Measurements from ENCODE around the gene HSPG2. TPM values are rescaled to one million over a fixed set of nuclear protein-coding genes. Genes with fewer than 3 reads are reported as not detected.

HSPG2 gene
- total RNA-seq, 1 experiment from 2014 or later, result 171 TPM

- H3K27me3 ChIP-seq (ENCODE audit: control insufficient read depth, insufficient read depth, low read length), result no peaks in the 10 kb centered on the region
- POLR2A ChIA-PET, result interaction anchor here (0.7 kb wide), 1 partner anchor 109 kb away, joined by 4 read pairs; no protein-coding TSS in a partner anchor
- H3K36me3 ChIP-seq (ENCODE audit: control insufficient read depth, insufficient read depth, low read length), result no peaks in the 10 kb centered on the region
- H3K27ac ChIP-seq (ENCODE audit: low read length), result peak overlapping the region; percentile 74
- no peak for TF ChIP-seq CTCF (IDR thresholded peaks at IDR 0.05)
- TF ChIP-seq POLR2AphosphoS5 (IDR thresholded peaks at IDR 0.05; ENCODE audit: low read depth, low read length), result no peak
- TF ChIP-seq REST (IDR thresholded peaks at IDR 0.05; ENCODE audit: insufficient read depth in 1 of 2, low read depth in 2 of 2, low read length in 1 of 2), result no peak
- no peak for TF ChIP-seq SIN3A (IDR thresholded peaks at IDR 0.05; ENCODE audit: borderline replicate concordance, insufficient read depth, low read depth, low read length)
- no peak for TF ChIP-seq TCF7L2 (IDR thresholded peaks at IDR 0.05; ENCODE audit: low read depth, low read length)
- CTCF ChIA-PET, result no interaction called here
- peaks cover 63% of the 10 kb centered on the region for H3K4me1 ChIP-seq (ENCODE audit: control insufficient read depth, insufficient read depth, low read length)
- ATAC-seq (peak; percentile 9; the same call in 1 of the 2 replicates), DNase-seq (ENCODE audit: low read depth, low spot score) (no peak)
- no peak overlapping the region for H3K4me3 ChIP-seq (ENCODE audit: low read depth in 2 of 2, low read length in 2 of 2)
- intact Hi-C loops (cut with micrococcal nuclease; ENCODE audit: unreplicated experiment) (no loop called here), in situ Hi-C loops (cut with HindIII; ENCODE audit: low pct_unique_long_range_greater_than_20kb, low sequenced_read_pairs) (no loop called here)
- no peaks in the 10 kb centered on the region for H3K9me3 ChIP-seq (ENCODE audit: control insufficient read depth, insufficient read depth, low read depth, low read length)
- no TSS peak for BruUV-seq (replicated peaks)
These were observed 22.1 kb downstream of the HSPG2 start for GRCh38 chr1:21914880-21915640.

- intact Hi-C loops (cut with micrococcal nuclease; ENCODE audit: unreplicated experiment), result no loop called here
- BruUV-seq (replicated peaks), result no TSS peak
- in situ Hi-C loops (cut with HindIII; ENCODE audit: low pct_unique_long_range_greater_than_20kb, low sequenced_read_pairs), result no loop called here
- POLR2A ChIA-PET, result no interaction called here
- Histone ChIP-seq H3K36me3 (ENCODE audit: control insufficient read depth, insufficient read depth, low read length) (no peaks in the 10 kb centered on the region), H3K27ac (ENCODE audit: low read length) (peak overlapping the region; percentile 74; the same call in 1 of the 2 replicates), H3K4me3 (ENCODE audit: low read depth in 2 of 2, low read length in 2 of 2) (no peak overlapping the region), H3K27me3 (ENCODE audit: control insufficient read depth, insufficient read depth, low read length) (no peaks in the 10 kb centered on the region), H3K4me1 (ENCODE audit: control insufficient read depth, insufficient read depth, low read length) (peaks cover 63% of the 10 kb centered on the region), H3K9me3 (ENCODE audit: control insufficient read depth, insufficient read depth, low read depth, low read length) (no peaks in the 10 kb centered on the region)
- no peak for DNase-seq (ENCODE audit: low read depth, low spot score)
- TF ChIP-seq SIN3A (IDR thresholded peaks at IDR 0.05; ENCODE audit: borderline replicate concordance, insufficient read depth, low read depth, low read length) (no peak), POLR2AphosphoS5 (IDR thresholded peaks at IDR 0.05; ENCODE audit: low read depth, low read length) (no peak; the same call in none of the 2 replicates), TCF7L2 (IDR thresholded peaks at IDR 0.05; ENCODE audit: low read depth, low read length) (no peak), REST (IDR thresholded peaks at IDR 0.05; ENCODE audit: insufficient read depth in 1 of 2, low read depth in 2 of 2, low read length in 1 of 2) (no peak), CTCF (IDR thresholded peaks at IDR 0.05) (no peak)
- no peak; the same call in 1 of the 2 replicates for ATAC-seq
- CTCF ChIA-PET, result no interaction called here
These were observed 22.7 kb downstream of the HSPG2 start for GRCh38 chr1:21914450-21914849.

All from Panc1 (cell line).